Ishikawa (cell line): ENCODE results near the gene PLEKHJ1.

Experiments
- CEBPB ChIP-seq: IDR thresholded peaks from 2 replicates; pipeline ENCODE4 v1.6.1; 2012
- CREB1 ChIP-seq: IDR thresholded peaks from 2 replicates; pipeline ENCODE4 v1.6.1; 2012; ENCODE audit warnings: low read depth
- EGR1 ChIP-seq: IDR thresholded peaks from 2 replicates; pipeline ENCODE4 v1.6.1; 2012
- FOXM1 ChIP-seq: IDR thresholded peaks from 2 replicates; pipeline ENCODE4 v1.6.1; 2012; ENCODE audit warnings: low read depth, borderline replicate concordance
- NFIC ChIP-seq: IDR thresholded peaks from 2 replicates; pipeline ENCODE4 v1.6.1; 2012
- RAD21 ChIP-seq: IDR thresholded peaks from 2 replicates; pipeline ENCODE4 v1.6.1; 2012; ENCODE audit warnings: low read depth
- TAF1 ChIP-seq: IDR thresholded peaks from 2 replicates; pipeline ENCODE4 v1.6.1; 2012; ENCODE audit warnings: low read depth, mild to moderate bottlenecking
- TCF12 ChIP-seq: IDR thresholded peaks from 2 replicates; pipeline ENCODE4 v1.6.1; 2012; ENCODE audit warnings: low read depth
- TEAD4 ChIP-seq: IDR thresholded peaks from 2 replicates; pipeline ENCODE4 v1.6.1; 2012
- TF ChIP-seq, protein P1 (sequence below): IDR thresholded peaks from 2 replicates; pipeline ENCODE4 v1.6.1; 2012; ENCODE audit warnings: low read depth, mild to moderate bottlenecking
- TF ChIP-seq, protein P2 (sequence below): IDR thresholded peaks from 2 replicates; pipeline ENCODE4 v1.6.1; 2012
- TF ChIP-seq, protein P3 (sequence below): IDR thresholded peaks from 2 replicates; pipeline ENCODE4 v1.6.1; 2012

DNA sequence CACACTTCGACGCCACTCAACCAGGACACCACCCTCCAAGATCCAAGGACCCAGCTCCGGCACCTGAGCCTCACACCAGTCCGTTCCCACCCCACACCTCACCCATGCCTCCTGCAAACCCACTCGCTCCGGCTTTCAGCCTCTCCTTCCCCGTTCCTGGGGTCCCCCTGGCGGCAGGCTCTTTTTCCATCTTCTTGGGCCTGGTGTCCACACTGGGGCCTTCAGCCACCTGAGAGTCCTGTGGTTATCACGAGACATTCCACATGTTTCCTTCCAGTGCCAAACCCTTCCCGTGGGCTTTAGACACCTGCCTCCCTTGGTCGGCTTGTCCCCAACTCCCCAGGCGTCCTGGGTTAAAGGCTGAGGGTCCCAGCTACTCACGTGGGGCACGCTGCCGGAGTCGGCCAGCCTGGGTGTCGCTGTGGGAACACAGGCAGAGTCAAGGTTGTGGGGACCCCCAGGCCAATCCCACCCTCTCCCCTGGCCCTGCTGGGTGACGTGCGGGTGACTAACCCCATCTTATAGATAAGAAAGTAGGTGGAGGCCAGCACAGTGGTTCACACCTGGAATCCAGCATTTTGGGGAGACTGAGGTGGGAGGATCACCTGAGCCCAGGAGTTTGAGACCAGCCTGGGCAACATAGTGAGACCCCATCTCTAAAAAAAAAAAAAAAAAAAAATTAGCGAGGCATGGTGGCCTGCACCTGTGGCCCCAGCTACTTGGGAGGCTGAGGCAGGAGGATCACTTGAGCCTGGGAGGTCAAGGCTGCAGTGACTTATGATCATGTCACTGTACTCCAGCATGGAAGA lies 18.1 kb upstream of the PLEKHJ1 start:
- TF ChIP-seq, protein P1, sequence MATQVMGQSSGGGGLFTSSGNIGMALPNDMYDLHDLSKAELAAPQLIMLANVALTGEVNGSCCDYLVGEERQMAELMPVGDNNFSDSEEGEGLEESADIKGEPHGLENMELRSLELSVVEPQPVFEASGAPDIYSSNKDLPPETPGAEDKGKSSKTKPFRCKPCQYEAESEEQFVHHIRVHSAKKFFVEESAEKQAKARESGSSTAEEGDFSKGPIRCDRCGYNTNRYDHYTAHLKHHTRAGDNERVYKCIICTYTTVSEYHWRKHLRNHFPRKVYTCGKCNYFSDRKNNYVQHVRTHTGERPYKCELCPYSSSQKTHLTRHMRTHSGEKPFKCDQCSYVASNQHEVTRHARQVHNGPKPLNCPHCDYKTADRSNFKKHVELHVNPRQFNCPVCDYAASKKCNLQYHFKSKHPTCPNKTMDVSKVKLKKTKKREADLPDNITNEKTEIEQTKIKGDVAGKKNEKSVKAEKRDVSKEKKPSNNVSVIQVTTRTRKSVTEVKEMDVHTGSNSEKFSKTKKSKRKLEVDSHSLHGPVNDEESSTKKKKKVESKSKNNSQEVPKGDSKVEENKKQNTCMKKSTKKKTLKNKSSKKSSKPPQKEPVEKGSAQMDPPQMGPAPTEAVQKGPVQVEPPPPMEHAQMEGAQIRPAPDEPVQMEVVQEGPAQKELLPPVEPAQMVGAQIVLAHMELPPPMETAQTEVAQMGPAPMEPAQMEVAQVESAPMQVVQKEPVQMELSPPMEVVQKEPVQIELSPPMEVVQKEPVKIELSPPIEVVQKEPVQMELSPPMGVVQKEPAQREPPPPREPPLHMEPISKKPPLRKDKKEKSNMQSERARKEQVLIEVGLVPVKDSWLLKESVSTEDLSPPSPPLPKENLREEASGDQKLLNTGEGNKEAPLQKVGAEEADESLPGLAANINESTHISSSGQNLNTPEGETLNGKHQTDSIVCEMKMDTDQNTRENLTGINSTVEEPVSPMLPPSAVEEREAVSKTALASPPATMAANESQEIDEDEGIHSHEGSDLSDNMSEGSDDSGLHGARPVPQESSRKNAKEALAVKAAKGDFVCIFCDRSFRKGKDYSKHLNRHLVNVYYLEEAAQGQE: no peak
- TF ChIP-seq NFIC (no peak), CEBPB (no peak), RAD21 (no peak), TCF12 (no peak), FOXM1 (no peak), EGR1 (no peak), CREB1 (no peak), TEAD4 (no peak), TAF1 (no peak)
- TF ChIP-seq, protein P2, sequence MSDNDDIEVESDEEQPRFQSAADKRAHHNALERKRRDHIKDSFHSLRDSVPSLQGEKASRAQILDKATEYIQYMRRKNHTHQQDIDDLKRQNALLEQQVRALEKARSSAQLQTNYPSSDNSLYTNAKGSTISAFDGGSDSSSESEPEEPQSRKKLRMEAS: no peak
- TF ChIP-seq, protein P3, sequence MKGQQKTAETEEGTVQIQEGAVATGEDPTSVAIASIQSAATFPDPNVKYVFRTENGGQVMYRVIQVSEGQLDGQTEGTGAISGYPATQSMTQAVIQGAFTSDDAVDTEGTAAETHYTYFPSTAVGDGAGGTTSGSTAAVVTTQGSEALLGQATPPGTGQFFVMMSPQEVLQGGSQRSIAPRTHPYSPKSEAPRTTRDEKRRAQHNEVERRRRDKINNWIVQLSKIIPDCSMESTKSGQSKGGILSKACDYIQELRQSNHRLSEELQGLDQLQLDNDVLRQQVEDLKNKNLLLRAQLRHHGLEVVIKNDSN: no peak
